MM.1S (cell line): ENCODE measurements around the gene VDAC1.

Experiments used
- CTCF ChIP-seq: fragments of 300-600 bp; sonication (generic); IDR thresholded peaks from 2 replicates; pipeline ENCODE4 v1.5.1; 2016; ENCODE audit warnings: antibody characterized with exemption, low read length, mixed read lengths
- EZH2 ChIP-seq: fragments of 300-600 bp; sonication (generic); optimal IDR thresholded peaks from 2 replicates; pipeline ENCODE3; 2017; ENCODE audit warnings: low read depth, mild to moderate bottlenecking, antibody characterized with exemption, low read length, mixed read lengths
- EZH2phosphoT487 ChIP-seq: fragments of 300-600 bp; sonication (generic); IDR thresholded peaks from 2 replicates; pipeline ENCODE4 v1.6.1; 2018; ENCODE audit warnings: antibody characterized with exemption, low read length

DNA sequence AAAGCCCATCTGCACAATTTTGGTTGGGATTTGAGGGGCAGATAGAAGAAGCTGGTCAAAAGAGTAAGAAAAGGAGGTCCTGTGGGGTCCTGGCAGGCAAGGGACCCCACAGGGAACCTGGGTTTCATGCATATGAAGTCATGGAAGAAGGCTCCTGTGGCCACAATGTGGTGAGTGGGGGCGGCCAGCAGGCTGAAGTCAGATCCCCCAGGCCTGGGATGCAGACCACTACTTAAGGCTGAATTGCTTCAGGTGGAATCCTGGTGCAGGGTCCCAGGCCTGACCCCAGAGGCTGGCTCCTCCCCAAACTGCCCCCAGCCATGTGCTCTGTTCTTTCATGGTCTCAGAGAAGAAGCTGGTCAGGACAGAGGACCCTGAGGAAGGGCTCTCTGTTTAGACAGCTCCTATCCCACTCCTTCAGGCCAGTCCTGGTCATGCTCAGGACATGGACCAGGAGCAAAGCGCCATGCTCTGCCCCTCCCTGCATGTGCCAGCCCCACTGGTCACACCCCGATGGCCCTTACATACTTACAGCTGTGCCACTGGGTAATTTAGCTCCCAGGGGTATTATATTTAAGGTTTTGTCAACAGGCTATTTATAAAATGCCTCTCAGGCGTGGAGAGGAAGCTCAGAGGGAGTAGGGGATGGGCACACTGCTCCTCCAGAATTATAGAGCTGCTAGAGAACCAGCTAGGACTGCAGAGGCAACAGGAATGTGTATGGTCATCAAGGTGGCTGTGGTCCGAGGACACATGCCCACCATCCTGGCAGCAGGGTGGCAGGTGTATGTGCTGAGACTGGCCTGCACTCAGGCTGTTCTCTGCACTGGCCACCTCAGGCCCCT lies 69.7 kb downstream of the VDAC1 start:
- TF ChIP-seq CTCF (no peak), EZH2 (no peak), EZH2phosphoT487 (no peak)
